Gastroesophageal sphincter (tissue), 3 donors: ENCODE data around the gene ESM1.

Experiments
- POLR2A ChIP-seq, 2 donors: fragments of 450-650 bp; IDR thresholded peaks; one replicate each; pipeline ENCODE4 v1.6.1; 2017; ENCODE audit warnings: antibody characterized with exemption in 2 of 2, mild to moderate bottlenecking in 2 of 2, moderate library complexity in 1 of 2
- POLR2AphosphoS5 ChIP-seq: sonication (generic); formaldehyde crosslinking; IDR thresholded peaks from one replicate; pipeline ENCODE4 v1.6.1; 2017; ENCODE audit warnings: antibody characterized with exemption
- TF ChIP-seq, protein P1 (sequence below), 4 experiments: fragments of 200-600 bp in 2 of 4; fragments of 450-650 bp in 2 of 4; sonication (generic) in 1 of 4; IDR thresholded peaks; one replicate each; pipeline ENCODE4 v1.5.1; 2017 to 2019; ENCODE audit warnings: antibody characterized with exemption in 4 of 4, mild to moderate bottlenecking in 2 of 4, moderate library complexity in 2 of 4

DNA sequence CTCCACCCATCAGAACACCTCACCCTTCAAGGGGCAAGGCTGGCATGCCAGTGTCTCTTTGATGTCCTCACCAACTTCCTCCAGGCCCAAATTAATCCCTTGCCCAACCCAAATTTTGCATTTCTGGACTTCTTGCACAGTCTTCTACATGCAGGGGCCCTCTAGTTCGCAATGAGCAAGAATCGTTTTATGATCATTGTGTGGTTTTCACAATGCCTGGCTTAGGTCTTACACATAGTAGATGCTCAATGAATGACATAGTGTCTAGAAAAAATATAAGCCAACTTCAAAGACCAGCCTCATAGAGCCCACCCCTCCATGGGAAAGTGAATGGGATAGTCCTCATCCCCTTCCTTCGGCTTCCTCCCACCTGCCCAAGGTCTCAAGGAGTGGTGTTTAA lies 9.8 kb upstream of the ESM1 start:
- TF ChIP-seq POLR2A (IDR thresholded peaks at IDR 0.05): no peak
- TF ChIP-seq, protein P1, sequence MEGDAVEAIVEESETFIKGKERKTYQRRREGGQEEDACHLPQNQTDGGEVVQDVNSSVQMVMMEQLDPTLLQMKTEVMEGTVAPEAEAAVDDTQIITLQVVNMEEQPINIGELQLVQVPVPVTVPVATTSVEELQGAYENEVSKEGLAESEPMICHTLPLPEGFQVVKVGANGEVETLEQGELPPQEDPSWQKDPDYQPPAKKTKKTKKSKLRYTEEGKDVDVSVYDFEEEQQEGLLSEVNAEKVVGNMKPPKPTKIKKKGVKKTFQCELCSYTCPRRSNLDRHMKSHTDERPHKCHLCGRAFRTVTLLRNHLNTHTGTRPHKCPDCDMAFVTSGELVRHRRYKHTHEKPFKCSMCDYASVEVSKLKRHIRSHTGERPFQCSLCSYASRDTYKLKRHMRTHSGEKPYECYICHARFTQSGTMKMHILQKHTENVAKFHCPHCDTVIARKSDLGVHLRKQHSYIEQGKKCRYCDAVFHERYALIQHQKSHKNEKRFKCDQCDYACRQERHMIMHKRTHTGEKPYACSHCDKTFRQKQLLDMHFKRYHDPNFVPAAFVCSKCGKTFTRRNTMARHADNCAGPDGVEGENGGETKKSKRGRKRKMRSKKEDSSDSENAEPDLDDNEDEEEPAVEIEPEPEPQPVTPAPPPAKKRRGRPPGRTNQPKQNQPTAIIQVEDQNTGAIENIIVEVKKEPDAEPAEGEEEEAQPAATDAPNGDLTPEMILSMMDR (IDR thresholded peaks at IDR 0.05): no peak
- no peak for TF ChIP-seq POLR2AphosphoS5
